B cell (primary cell): ENCODE measurements around the gene OGT.

Source experiments
- CTCF ChIP-seq: fragments of 200-600 bp; IDR thresholded peaks from one replicate; pipeline ENCODE4 v1.8.0; 2022; ENCODE audit warnings: antibody characterized with exemption, mild to moderate bottlenecking
- EZH2 ChIP-seq: IDR thresholded peaks from 2 replicates; pipeline ENCODE4 v1.6.1; 2012; ENCODE audit warnings: borderline replicate concordance, low read depth, mild to moderate bottlenecking, moderate library complexity, low read length; ENCODE audit not compliant: insufficient read depth, poor library complexity, severe bottlenecking

DNA sequence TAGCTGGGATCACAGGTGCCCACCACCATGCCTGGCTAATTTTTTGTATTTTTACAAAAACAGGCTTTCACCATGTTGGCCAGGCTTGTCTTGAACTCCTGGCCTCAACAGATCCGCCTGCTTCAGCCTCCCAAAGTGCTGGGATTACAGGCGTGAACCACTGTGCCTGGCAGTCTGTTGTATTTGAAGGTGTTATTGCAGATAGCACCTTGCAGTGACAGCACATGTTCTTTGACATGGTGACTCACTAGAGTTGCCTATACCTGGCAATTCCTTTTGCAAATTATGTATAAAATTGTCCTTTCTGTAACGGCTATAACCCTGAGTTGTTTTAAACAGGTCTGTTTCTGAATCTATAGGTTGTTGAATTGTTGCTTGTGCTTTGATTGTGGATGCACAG is 7.9 kb downstream of the OGT start:
- TF ChIP-seq CTCF (no peak), EZH2 (no peak)
